CD4-positive, alpha-beta T cell treated with Interferon alpha-2 for 1 hour (primary cell): ENCODE data around the gene MAPKBP1.
"Not testable (repeated sequence)": the region's sequence is repeated elsewhere in the genome, so short reads cannot be mapped to it uniquely, and the experiment has no call there.

Experiments
- DNase-seq, 2 donors: peaks; one replicate each; pipeline ENCODE4 v3.0.0-alpha.2; 2020 to 2022

MAPKBP1 gene, protein sequence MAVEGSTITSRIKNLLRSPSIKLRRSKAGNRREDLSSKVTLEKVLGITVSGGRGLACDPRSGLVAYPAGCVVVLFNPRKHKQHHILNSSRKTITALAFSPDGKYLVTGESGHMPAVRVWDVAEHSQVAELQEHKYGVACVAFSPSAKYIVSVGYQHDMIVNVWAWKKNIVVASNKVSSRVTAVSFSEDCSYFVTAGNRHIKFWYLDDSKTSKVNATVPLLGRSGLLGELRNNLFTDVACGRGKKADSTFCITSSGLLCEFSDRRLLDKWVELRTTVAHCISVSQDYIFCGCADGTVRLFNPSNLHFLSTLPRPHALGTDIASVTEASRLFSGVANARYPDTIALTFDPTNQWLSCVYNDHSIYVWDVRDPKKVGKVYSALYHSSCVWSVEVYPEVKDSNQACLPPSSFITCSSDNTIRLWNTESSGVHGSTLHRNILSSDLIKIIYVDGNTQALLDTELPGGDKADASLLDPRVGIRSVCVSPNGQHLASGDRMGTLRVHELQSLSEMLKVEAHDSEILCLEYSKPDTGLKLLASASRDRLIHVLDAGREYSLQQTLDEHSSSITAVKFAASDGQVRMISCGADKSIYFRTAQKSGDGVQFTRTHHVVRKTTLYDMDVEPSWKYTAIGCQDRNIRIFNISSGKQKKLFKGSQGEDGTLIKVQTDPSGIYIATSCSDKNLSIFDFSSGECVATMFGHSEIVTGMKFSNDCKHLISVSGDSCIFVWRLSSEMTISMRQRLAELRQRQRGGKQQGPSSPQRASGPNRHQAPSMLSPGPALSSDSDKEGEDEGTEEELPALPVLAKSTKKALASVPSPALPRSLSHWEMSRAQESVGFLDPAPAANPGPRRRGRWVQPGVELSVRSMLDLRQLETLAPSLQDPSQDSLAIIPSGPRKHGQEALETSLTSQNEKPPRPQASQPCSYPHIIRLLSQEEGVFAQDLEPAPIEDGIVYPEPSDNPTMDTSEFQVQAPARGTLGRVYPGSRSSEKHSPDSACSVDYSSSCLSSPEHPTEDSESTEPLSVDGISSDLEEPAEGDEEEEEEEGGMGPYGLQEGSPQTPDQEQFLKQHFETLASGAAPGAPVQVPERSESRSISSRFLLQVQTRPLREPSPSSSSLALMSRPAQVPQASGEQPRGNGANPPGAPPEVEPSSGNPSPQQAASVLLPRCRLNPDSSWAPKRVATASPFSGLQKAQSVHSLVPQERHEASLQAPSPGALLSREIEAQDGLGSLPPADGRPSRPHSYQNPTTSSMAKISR (N-terminal part only)

GRCh38 chr15:41774062-41774881 is at the start of gene MAPKBP1:
TSS of gene MAPKBP1 (plus strand) at chr15:41774484. CDS start at chr15:41775276, 792 bp downstream.
- peak; percentile 98 for DNase-seq

DNA sequence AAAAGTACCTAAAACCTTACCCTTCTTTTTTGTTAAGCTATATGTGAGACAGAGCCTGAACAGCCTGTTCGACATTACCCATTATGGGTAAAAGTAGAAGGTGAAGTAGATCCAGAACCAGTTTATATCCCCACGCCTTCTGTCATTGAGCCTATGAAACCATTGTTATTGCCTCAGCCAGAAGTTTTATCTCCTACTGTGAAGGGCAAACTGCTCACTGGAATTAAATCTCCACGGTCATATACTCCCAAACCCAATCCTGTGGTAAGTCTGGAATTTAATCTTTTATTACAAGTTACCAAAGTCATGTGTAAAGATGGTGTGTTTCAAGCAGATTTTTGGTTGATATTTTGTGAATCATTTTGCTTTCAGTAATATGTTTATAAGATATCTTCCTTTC is 47.1 kb upstream of the MAPKBP1 start:
- no peak for DNase-seq

DNA sequence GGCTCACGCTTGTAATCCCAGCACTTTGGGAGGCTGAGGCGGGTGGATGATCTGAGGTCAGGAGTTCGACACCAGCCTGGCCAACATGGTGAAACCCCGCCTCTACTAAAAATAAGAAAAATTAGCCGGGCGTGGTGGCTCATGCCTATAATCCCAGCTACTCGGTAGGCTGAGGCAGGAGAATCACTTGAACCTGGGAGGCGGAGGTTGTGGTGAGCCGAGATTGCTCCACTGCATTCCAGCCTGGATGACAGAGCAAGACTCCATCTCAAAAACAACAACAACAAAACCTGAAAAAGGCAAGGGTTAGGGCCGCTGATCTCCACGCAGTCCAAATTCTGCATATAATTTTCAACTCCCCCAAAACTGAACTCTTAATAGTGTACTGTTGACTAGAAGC is 46.2 kb upstream of the MAPKBP1 start:
- DNase-seq, result not testable (repeated sequence)

GRCh38 chr15:41730543-41730942 is 43.7 kb upstream of the MAPKBP1 start:
- no peak for DNase-seq

DNA sequence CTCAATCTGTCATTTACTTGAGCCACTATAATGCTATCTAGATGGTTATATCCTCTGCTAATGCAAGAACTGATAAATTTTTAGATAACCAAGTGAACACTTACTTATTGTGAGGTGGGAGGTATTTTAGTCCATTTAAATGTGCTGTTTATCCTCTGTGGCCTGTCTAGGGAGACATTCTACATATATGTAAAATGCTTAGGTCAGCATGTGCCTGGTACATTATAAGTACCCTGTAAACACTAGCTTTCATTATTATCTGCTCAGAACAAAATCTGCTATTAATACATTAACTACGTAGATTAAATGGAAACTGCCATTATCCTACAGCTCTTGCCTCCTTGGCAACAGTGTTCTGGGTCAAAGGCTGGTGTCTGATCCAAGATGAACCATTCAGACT is 41.8 kb upstream of the MAPKBP1 start:
- no peak for DNase-seq

- DNase-seq, result no peak
Observed at GRCh38 chr15:41734079-41734478, 40.2 kb upstream of the MAPKBP1 start.

DNA sequence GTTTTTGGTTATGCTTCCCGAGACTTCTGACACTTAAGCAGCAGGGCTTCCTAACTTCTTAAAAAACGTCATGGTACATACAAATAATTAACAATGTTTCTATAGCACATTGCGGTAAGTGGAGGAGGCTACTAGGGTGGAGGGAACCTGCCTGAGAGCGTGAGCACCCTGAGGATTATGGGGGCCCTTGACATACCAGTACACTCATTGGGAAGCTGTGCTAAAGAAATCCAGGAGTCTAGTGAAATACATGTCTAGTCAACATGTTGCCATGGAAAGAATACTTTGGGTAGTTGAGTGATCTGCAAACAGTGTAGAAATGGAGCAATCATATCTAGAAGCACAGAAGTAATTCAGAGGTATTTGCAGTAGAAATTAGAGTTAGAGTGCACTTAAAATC is 39.2 kb upstream of the MAPKBP1 start:
- no peak for DNase-seq

- DNase-seq, result not testable (repeated sequence)
Observed at GRCh38 chr15:41735492-41735891, 38.8 kb upstream of the MAPKBP1 start.

- no peak for DNase-seq
Observed at GRCh38 chr15:41746802-41747201, 27.5 kb upstream of the MAPKBP1 start.

DNA sequence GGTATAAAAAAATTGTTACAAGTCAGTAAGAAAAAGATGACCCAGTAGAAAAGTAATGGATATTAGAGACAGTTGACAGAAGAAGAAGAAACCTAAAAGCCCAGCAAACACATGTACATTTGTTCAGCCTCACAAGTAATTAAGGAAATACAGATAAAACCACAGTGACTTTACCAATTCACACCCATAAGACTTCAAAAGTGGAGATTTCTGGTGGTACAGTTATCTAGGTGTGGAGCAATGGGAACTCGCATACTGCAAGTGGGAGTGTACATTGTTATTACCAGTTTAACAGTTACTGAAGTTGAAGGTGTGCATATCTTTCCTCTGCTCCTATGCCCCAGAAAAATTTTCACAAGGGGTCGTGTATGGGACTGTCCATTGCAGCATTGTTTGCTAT is 18.1 kb upstream of the MAPKBP1 start:
- no peak for DNase-seq

GRCh38 chr15:41772720-41773331 is 1.5 kb upstream of the MAPKBP1 start:
- peak; percentile 68 to 82 for DNase-seq

- no peak for DNase-seq
Observed at GRCh38 chr15:41773332-41773728, 954 bp upstream of the MAPKBP1 start.

- DNase-seq, result no peak
Observed at GRCh38 chr15:41773729-41774061, 589 bp upstream of the MAPKBP1 start.

DNA sequence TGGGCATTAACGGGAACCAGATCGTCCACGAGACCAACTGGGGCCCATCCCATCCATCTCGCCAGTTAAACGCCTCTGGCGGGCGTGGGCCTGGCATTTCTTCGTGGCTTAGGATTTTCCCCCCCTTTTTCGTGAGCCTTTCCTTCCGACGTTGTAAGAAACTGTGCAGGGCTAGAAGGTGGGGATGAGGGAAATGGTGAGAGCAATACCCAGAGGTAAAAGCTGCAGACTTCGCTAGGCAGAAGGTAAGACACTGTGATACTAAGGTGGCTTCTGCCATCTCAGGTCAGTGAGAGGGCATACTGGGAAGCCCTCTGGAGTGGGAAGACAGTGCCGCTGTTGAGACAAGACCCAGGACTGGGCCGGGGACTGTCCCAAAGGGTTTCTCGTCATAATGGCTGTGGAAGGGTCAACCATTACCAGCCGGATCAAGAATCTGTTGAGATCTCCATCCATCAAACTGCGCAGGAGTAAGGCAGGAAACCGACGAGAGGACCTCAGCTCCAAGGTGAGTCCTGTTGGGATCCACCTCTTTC is 666 bp downstream of the MAPKBP1 start:
- no peak for DNase-seq

DNA sequence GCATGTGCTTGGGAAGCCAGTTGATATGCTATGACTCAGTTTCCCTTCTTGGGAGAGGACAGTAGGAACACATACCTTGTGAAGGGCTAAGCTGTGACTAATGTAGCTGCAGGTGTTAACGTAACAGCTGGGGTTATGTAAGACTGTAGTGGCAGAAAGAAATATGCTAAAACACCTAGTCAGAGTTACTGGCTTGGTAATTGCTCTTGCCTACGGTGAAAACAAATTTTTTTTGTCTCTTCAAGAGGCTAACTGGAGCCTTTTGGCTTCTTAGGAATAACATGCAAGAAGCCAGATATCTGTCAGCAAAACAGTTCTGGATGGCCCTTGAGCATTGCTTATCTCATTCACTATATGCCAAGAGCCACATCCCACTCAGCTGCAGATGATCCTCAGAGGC is 1.4 kb downstream of the MAPKBP1 start:
- DNase-seq, result no peak

DNA sequence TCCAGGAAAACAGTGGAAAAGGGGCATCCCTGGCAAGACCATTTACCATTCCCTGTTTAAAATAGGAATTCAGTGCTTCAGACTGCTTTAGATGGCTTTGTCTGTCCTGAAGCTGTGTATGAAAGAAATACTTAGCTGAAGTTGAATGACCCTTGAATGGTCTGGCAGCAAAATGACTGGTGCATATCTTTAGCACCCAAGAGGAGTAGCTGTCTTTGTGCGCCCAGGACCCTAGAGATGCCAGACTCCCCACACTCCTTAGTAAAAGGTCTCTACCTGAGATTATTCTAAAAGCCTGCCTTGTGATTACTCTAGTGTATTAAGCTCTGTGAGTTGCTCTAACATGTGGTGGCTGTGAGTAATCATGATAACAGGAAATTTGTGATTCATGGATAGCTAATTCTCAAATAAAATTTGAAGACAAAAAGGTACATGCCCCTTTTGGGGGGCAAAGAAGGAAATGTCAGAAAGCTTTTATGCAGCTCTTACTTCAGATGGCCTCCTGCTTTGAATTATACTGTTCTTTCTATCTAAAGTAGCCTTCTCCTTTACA is 3.2 kb downstream of the MAPKBP1 start:
- DNase-seq, result no peak

DNA sequence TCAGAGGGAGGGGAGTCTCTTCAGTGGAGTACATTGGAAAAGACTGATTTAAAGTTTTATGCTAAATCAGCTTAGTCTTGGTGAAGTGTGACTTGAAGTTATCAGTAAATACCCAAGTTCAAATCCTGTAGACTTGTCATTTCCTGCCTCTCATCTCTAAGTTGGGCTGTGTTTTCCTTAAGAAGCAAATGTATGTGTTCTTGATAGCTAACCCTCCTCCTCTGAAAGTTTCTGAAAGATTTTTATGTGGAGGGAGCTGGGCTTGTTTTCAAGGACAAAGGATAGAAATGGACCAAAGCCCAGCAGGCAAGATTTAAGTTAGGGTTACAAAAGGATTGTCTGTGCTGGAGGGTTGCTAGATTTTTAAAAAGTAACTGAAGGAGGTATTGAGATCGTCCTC is 4.2 kb downstream of the MAPKBP1 start:
- DNase-seq, result no peak

DNA sequence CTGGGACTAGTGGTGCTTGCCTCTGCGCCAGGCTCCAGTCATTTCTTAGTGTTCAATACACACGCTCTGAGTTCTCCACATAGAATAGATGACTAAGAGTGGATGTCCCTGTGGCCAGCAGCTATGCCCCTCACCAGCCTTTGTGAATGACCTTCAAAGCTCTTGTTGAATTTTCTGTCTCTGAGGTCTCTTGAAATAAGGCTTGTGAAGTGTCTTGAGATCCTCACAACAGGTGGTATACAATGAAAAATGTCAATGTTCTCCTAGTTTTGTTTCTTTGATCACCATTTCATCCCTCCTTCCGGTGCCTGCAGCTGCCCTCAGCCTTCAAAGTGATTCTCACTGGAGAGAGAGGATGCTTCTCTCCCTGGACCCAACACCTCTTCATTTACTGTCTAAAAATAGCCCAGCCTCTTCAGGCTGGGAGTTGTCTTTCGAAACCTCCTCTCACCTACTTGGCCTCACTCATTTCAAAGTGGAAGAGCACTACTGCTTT is 5.4 kb downstream of the MAPKBP1 start:
- no peak for DNase-seq

- DNase-seq, result no peak
Observed at GRCh38 chr15:41780266-41780665, 6.0 kb downstream of the MAPKBP1 start.

GRCh38 chr15:41780727-41781126 is 6.4 kb downstream of the MAPKBP1 start:
- no peak for DNase-seq
